ENCODE data around the gene LRRC8A. TPM values are rescaled to one million over a fixed set of nuclear protein-coding genes. Genes with fewer than 3 reads are reported as not detected.

Gene LRRC8A
- total and polyA plus RNA-seq, 2 of the 13 experiments (the other 11 are each of a cell fraction or from before 2014, with no cell fraction given) = 16.1 to 40.6 TPM

- no peak for TF ChIP-seq PAXIP1 (CRISPR knock-in tag; conservative IDR thresholded peaks at IDR 0.05)
- TF ChIP-seq SMARCE1 (IDR thresholded peaks at IDR 0.05; ENCODE audit: borderline replicate concordance) = no peak
- no peak for TF ChIP-seq ZFP82 (CRISPR knock-in tag; IDR thresholded peaks at IDR 0.05; ENCODE audit: borderline replicate concordance)
- no peak for TF ChIP-seq ZNF251 (CRISPR knock-in tag; IDR thresholded peaks at IDR 0.05)
- TF ChIP-seq TBL1XR1 (IDR thresholded peaks at IDR 0.05; ENCODE audit: borderline replicate concordance, low read length, partially characterized antibody) = no peak
- peak; percentile 40; the same call in 1 of the 2 replicates for TF ChIP-seq RXRB (CRISPR knock-in tag; IDR thresholded peaks at IDR 0.05; ENCODE audit: borderline replicate concordance)
- TF ChIP-seq KAT2B (IDR thresholded peaks at IDR 0.05; ENCODE audit: borderline replicate concordance, low read depth, low read length) = no peak
- TF ChIP-seq GFI1 (CRISPR knock-in tag; IDR thresholded peaks at IDR 0.05; ENCODE audit: borderline replicate concordance) = peak; percentile 73
- 0 out of 2 replicates have a peak, but pooled peaks have one; percentile 23 for TF ChIP-seq ZNF121 (CRISPR knock-in tag; IDR thresholded peaks at IDR 0.05)
- no peak for TF ChIP-seq TFE3 (CRISPR knock-in tag; IDR thresholded peaks at IDR 0.05)
- no peak for TF ChIP-seq NPAS2 (CRISPR knock-in tag; IDR thresholded peaks at IDR 0.05; ENCODE audit: borderline replicate concordance)
- TF ChIP-seq HMGXB4 (CRISPR knock-in tag; IDR thresholded peaks at IDR 0.05; ENCODE audit: borderline replicate concordance in 1 of 2, low read depth in 1 of 2) = peak in 1 of 2 experiments; percentile 40; a peak in 1 of 4 replicates
- TF ChIP-seq FOXO4 (CRISPR knock-in tag; conservative IDR thresholded peaks at IDR 0.05) = no peak
- TF ChIP-seq PHB2 (IDR thresholded peaks at IDR 0.05; ENCODE audit: partially characterized antibody) = no peak
- TF ChIP-seq ZNF576 (CRISPR knock-in tag; IDR thresholded peaks at IDR 0.05) = no peak
- TF ChIP-seq THAP11 (CRISPR knock-in tag; IDR thresholded peaks at IDR 0.05) = 0 out of 2 replicates have a peak, but pooled peaks have one; percentile 28
- TF ChIP-seq RFXAP (CRISPR knock-in tag; IDR thresholded peaks at IDR 0.05; ENCODE audit: borderline replicate concordance) = no peak
- no peak for TF ChIP-seq ATF6 (CRISPR knock-in tag; conservative IDR thresholded peaks at IDR 0.05)
Measured at GRCh38 chr9:128927731-128928411, 45.9 kb downstream of the LRRC8A start (continued).
